ENCODE measurements around the gene TANK.

GRCh38 chr2:161204846-161205245 is 44.6 kb downstream of the TANK start:
- TF ChIP-seq CTCF (IDR thresholded peaks at IDR 0.05; ENCODE audit: low read depth, low read length) (no peak), MAX (IDR thresholded peaks at IDR 0.05; ENCODE audit: low read depth, low read length) (no peak), POLR2A (IDR thresholded peaks at IDR 0.05; ENCODE audit: extremely low read depth, insufficient read length) (no peak)
